ENCODE measurements around the gene S100A12. TPM values are rescaled to one million over a fixed set of nuclear protein-coding genes. Genes with fewer than 3 reads are reported as not detected.

S100A12 gene
- total RNA-seq, 1 experiment from 2014 or later = not detected

- Histone ChIP-seq H3K23me2 (ENCODE audit: insufficient read length, low read depth, low read length, poor library complexity, severe bottlenecking) (no peaks in the 10 kb centered on the region), H3K9me3 (ENCODE audit: control insufficient read depth, low read depth, low read length) (no peaks in the 10 kb centered on the region), H2AK5ac (ENCODE audit: insufficient read length, low read length) (no peak overlapping the region), H2BK5ac (ENCODE audit: insufficient read length, low read length) (no peak overlapping the region), H4K8ac (replicated peaks; ENCODE audit: insufficient read length, low read depth, low read length) (no peak overlapping the region), H3K4me1 (ENCODE audit: insufficient read depth, low read length) (no peaks in the 10 kb centered on the region), H2BK15ac (ENCODE audit: low read depth, low read length) (no peak overlapping the region), H4K91ac (ENCODE audit: insufficient read length, low read depth, low read length) (no peak overlapping the region), H3K9ac (ENCODE audit: extremely low read depth, insufficient read length, low read length) (no peak overlapping the region), H3K18ac (ENCODE audit: insufficient read length, low read depth, low read length) (no peak overlapping the region), H4K20me1 (ENCODE audit: control insufficient read depth, insufficient read depth, insufficient read length) (no peaks in the 10 kb centered on the region), H3K27ac (ENCODE audit: insufficient read length, low read depth, low read length) (no peak overlapping the region), H2BK120ac (ENCODE audit: low read depth, low read length, poor library complexity, severe bottlenecking) (no peak overlapping the region), H3K4me2 (ENCODE audit: insufficient read depth, insufficient read length, low read length) (no peak overlapping the region), H4K5ac (ENCODE audit: insufficient read length, low read depth, low read length) (no peak overlapping the region), H3K23ac (ENCODE audit: insufficient read length, low read depth, low read length) (no peak overlapping the region), H3K14ac (ENCODE audit: insufficient read depth, low read length) (no peak overlapping the region), H2BK12ac (ENCODE audit: insufficient read length, low read depth, low read length) (no peak overlapping the region), H3T11ph (ENCODE audit: low read length) (no peak overlapping the region), H3K79me2 (ENCODE audit: insufficient read depth, low read length) (no peaks in the 10 kb centered on the region), H3K4ac (ENCODE audit: low read depth, low read length) (no peak overlapping the region), H3K27me3 (ENCODE audit: insufficient read depth, low read length) (no peaks in the 10 kb centered on the region), H3K79me1 (ENCODE audit: insufficient read depth, low read depth, low read length, poor library complexity, severe bottlenecking) (no peaks in the 10 kb centered on the region), H2AFZ (ENCODE audit: low read length) (no peak overlapping the region), H3K56ac (ENCODE audit: insufficient read length, low read depth, low read length) (no peak overlapping the region), H2BK20ac (ENCODE audit: low read depth, low read length, poor library complexity, severe bottlenecking) (no peak overlapping the region)
- Mint-ChIP-seq H3K9me3 (peaks cover 0 to 8% of the 10 kb centered on the region in 2 experiments; a peak in 2 of 5 replicates), H3K4me3 (no peak overlapping the region), H3K36me3 (ENCODE audit: insufficient read depth in 1 of 3, low read depth in 3 of 3) (no peaks in the 10 kb centered on the region), H3K27ac (no peak overlapping the region), H3K4me1 (no peaks in the 10 kb centered on the region), H3K27me3 (ENCODE audit: low read depth) (no peaks in the 10 kb centered on the region; the same call in 1 of the 2 replicates)
- no peak for DNase-seq
- WGBS (ENCODE audit: extremely low coverage, insufficient read length, low lambda C conversion rate) = no CpG with 5 or more reads among the region's 6 CpGs
- TF ChIP-seq, protein P1, sequence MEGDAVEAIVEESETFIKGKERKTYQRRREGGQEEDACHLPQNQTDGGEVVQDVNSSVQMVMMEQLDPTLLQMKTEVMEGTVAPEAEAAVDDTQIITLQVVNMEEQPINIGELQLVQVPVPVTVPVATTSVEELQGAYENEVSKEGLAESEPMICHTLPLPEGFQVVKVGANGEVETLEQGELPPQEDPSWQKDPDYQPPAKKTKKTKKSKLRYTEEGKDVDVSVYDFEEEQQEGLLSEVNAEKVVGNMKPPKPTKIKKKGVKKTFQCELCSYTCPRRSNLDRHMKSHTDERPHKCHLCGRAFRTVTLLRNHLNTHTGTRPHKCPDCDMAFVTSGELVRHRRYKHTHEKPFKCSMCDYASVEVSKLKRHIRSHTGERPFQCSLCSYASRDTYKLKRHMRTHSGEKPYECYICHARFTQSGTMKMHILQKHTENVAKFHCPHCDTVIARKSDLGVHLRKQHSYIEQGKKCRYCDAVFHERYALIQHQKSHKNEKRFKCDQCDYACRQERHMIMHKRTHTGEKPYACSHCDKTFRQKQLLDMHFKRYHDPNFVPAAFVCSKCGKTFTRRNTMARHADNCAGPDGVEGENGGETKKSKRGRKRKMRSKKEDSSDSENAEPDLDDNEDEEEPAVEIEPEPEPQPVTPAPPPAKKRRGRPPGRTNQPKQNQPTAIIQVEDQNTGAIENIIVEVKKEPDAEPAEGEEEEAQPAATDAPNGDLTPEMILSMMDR (conservative IDR thresholded peaks at IDR 0.05) = no peak
Measured at GRCh38 chr1:153359241-153359640, 16.2 kb downstream of the S100A12 start.

All from H9 (cell line).